ENCODE measurements around the gene DENND4A.

DNA sequence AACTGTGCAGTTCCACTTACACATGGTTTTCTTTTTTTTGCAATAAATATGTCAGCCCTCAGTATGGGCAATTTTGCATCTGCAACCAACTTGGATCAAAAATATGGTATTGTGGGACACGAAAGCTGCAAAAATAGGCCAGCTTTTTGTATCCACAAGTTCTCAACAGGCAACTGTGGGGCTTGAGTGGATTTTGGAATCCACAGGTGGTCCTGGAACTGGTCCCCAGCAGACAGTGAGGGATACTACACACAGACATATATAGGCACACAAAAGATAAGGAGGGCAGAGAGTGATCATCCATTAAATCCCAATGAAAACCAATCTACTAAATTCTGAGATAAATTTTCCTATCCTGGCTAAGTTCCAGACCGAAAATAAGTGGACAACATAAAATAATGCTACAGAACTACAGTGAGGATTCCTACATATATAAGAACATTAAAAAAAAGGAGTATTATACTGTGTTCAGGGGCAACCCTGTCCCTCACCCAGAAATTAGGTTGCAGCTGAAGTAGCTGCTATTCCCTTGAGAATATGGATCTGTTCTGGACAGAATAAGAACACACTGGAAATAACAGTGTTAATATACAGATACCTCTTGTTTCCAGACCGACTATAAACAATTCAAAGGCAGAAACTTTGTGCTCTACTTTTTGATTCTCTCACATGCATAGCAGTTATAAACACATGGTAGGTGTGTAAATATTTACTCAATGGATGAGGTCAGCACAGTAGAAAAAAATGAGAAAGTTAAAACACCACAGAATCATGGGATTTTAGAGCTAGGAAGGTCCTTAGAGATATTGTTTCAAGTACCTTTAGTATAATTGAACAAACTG lies 25.4 kb downstream of the DENND4A start:
- TF ChIP-seq, protein P1, sequence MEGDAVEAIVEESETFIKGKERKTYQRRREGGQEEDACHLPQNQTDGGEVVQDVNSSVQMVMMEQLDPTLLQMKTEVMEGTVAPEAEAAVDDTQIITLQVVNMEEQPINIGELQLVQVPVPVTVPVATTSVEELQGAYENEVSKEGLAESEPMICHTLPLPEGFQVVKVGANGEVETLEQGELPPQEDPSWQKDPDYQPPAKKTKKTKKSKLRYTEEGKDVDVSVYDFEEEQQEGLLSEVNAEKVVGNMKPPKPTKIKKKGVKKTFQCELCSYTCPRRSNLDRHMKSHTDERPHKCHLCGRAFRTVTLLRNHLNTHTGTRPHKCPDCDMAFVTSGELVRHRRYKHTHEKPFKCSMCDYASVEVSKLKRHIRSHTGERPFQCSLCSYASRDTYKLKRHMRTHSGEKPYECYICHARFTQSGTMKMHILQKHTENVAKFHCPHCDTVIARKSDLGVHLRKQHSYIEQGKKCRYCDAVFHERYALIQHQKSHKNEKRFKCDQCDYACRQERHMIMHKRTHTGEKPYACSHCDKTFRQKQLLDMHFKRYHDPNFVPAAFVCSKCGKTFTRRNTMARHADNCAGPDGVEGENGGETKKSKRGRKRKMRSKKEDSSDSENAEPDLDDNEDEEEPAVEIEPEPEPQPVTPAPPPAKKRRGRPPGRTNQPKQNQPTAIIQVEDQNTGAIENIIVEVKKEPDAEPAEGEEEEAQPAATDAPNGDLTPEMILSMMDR (IDR thresholded peaks at IDR 0.05) = no peak
- TF ChIP-seq POLR2A (IDR thresholded peaks at IDR 0.05) = no peak
